NCI-H524 treated with DMSO at 0.1 percent for 48 hours (cell line): ENCODE data around the gene PLEKHM2.
"Not testable (repeated sequence)": the region's sequence is repeated elsewhere in the genome, so short reads cannot be mapped to it uniquely, and the experiment has no call there.

Experiments
- DNase-seq: peaks from one replicate; lab custom pipeline; 2025; lab: John Stamatoyannopoulos, UW

The PLEKHM2 gene

DNA sequence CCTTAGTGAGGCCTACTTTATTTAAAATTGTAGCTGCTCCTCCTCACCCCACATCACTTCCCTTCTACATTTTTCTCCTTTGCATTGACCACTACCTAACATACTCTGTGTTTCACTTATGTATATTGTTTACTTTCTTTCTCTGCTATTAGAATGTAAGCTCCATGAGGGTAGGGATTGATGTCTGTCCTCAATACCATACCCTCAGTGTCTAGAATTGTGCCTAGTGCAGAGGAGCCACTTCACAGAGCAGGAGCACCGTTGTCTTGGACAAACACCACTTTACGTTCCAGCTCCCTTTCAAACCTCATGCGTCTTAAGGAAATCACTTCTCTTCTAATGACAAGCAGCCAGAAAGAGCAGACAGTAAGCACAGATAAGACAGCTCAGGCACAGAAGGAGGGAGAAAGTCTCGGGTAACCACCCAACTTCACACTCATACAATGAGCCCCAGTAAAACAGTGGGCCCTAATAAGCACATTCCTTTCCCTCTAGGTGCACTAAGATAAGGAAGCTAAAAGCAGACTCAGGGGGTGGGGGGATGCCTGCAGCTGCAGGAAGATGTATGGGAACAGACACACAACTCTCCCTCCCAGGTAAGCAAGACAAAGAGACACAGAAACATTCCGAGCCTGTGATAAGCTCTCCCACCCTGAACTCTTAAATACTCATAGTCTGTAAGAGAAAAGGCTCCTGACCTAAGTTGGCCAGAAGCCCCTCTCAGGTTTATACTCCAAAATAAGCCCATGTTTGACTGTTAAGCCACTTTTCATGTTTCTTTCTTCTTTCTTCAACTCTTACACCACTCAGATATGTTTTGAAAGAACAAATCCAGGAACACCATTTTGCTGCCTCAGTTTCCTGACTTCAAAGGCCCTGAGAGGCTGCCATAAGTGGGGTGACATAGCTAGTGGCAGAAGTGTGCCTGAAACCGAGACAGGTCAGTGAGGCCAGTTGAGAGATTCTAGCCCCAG, 7.1 kb upstream of the PLEKHM2 start:
- DNase-seq, result no peak

- no peak for DNase-seq
These were observed 5.5 kb upstream of the PLEKHM2 start for GRCh38 chr1:15678578-15678977.

GRCh38 chr1:15680131-15680530, 4.0 kb upstream of the PLEKHM2 start:
- no peak for DNase-seq

DNA sequence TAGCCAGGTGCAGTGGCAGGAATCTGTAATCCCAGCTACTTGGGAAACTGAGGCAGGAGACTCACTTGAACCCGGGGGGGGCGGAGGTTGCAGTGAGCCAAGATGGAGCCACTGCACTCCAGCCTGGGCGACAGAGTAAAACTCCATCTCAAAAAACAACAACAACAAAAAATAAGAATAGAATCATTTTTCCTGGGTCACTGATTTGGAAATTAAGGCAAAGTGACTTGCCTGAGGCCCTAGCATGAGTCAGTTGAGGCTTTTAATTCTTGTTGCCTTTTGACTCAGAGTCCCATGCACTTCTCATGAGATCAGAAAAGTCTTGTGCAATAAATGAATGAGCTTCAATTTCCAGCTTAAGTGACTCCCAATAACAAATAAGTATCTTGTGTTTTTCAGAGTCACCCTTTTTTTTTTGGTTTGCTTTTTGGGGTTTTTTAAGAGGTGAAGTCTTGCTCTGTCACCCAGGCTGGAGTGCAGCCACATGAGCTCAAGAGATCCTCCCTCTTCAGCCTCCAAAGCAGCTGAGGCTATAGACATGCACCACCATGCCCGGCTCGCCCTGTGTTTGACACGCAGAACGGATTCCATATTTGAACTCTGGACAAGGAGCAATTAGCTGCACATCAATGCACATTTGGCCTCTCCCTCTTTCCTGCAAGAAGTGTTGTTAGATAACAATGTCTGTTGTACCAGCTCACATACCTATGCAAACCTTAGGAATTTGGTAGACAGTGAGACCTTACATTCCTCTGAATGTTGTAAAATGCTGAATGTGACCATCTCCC, 3.4 kb upstream of the PLEKHM2 start:
- DNase-seq, result no peak

- DNase-seq, result no peak
These were observed 2.5 kb upstream of the PLEKHM2 start for GRCh38 chr1:15681349-15682292.

- no peak for DNase-seq
These were observed 1.2 kb upstream of the PLEKHM2 start for GRCh38 chr1:15682936-15683341.

GRCh38 chr1:15683345-15684039, 628 bp upstream of the PLEKHM2 start:
- DNase-seq, result no peak

DNA sequence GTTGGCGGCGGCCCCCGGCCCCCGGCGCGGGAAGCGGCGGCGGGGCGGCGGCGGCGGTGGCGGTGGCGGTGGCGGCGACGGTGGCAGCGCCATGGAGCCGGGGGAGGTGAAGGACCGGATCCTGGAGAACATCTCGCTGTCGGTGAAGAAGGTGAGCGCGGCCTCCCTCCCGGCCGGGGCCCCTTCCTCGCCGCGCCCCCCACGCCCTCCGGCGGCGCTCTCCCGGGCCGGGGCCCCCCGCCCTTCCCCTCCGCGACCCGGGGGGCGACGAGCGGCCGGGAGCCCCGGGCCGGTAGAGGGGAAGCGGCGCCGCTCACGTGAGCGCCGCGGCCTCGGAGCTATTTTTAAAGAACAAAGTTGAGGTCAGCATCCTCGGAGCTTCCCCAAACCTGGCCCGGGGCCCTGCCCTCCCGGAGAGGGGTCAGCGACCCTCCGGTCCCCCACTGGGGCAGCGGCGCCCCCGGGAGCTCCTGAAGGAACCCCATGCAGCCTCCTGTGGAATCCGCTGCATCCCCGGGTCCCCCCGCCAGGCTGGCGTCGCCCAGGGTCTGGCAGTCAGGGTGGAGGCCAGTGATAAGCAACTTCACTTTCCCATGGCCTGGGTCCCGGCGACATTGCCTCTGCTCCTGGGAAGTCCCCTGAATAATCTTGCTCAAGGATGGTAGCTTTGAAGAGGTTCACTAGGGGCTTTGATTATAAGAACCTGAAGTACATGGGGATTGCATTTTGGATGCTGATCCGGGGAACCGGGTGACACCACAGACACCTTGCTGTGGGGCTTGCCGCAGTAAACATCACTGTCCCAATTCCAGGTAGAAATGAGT, 560 bp downstream of the PLEKHM2 start:
- DNase-seq, result no peak

DNA sequence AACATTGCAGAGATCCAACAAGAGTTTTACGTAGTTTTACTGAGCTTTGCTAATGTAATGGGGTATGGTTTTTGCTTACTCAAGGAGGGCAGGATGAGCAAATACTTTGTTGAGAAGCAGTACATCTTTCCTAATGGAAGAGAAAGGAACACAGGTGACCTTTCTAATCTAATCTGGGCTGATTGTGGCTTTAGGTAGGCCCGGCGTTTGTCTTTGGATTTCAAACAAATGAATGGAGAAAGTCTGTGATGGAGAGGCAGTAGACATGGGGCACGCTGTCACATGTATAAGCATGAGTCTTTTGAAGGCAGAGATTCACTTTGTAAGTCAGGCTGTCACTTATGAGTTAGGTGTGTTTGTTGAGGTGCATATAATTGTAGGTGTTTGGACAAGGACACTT, 1.7 kb downstream of the PLEKHM2 start:
- DNase-seq, result no peak

DNA sequence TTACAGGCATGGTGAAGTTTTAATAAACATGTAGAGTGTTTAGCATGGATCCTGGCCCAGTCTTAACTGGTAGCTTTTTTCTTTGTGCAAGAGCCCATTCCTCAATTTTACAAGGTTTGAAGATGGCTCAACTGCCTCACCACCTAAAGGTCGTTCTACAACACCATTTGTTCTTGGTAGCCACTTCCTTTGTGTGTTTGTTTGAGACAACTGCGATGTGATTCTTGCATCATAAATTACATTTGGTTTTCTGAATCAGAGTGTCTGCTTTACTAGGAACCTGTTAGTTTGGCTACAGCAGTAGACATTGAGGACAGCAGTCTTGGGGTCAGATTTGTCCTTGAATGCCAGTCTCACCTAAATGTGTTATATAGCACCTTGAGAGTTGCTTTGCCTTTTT, 3.3 kb downstream of the PLEKHM2 start:
- no peak for DNase-seq

DNA sequence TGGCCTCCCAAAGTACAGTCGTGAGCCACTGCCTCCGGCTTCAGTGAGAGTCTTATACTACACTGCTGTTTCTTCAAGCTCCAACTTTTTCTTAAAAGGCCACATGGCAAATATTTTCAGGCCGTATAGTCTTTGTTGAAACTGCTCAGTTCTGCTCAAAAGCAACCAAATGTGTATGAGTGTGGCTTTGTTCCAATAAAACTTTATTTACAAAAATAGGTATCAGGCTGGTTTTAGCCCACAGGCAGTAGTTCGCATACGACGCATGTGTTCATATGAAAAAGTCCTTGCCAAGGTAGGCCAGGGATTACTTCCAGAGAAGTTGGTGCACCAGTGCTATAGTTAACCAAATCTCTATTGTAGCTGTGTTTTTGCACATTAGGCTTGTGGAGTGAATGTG, 6.2 kb downstream of the PLEKHM2 start:
- no peak for DNase-seq

- DNase-seq, result no peak
These were observed 7.4 kb downstream of the PLEKHM2 start for GRCh38 chr1:15691434-15692032.

DNA sequence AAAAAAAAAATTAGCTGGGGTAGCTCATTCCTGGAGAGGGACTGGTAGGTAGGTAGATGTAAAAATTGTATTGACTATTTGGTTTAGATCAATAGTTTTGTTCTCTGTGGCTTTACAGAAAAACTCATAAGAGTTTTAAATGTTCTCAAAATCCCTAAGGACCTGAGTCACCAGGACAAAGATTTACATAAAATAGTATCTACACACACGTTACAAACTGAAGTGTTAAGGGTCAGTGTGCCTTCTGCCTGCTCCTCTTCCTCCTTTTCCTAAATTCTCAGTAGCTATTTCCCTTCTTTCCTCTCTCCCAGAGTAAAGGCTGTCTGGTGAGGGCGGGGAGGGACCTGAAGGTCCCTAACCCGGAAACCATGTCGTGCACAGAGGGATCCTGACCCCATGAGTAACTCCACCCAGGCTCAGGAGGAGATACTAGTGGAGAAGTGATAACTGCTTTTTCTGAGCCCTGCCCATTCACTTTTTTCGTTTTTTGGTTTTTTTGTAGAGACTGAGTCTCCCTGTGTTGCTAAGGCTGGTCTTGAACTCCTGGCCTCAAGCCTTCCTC, 8.1 kb downstream of the PLEKHM2 start:
- DNase-seq, result no peak

DNA sequence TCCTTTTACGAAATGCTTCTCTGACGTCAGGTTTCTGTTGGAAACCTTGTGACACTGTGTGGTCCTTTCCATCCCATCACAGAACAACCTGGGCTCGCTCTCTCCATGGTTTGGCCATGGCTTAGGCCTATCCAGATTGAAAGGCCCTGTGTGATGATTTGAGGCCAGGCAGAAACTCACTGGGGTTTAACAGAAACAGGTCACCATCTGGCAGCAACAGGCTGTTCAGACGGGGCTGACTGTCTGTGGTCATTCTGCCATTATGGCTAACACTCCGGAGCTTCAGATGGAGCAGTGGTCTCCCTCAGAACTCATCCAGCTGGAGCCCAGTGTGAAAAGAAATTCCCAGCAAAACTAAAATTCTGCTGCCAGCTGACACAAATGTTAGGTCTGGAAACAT, 9.3 kb downstream of the PLEKHM2 start:
- DNase-seq, result no peak

- no peak for DNase-seq
These were observed 12.9 kb downstream of the PLEKHM2 start for GRCh38 chr1:15696956-15697521.

- no peak for DNase-seq
These were observed 14.1 kb downstream of the PLEKHM2 start for GRCh38 chr1:15698201-15698600.

GRCh38 chr1:15699321-15699720, 15.2 kb downstream of the PLEKHM2 start:
- DNase-seq, result not testable (repeated sequence)

DNA sequence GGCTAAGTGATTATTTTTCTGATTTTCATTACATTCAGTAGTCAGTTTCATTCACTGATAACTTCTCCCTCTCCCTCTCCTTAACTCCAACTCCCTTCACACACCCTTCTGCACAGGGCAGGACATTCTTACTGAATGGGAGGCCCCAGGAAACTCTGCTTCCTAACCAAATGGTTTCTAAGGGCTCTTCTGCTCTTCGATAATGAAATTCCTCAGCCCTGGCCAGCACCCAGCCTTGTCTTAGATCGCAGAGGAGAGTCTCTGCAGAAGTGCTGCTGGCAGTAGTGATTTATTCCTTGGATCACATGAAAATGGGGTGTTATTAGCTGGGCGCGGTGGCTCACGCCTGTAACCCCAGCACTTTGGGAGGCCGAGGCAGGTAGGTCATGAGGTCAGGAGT, 16.4 kb downstream of the PLEKHM2 start:
- no peak for DNase-seq

DNA sequence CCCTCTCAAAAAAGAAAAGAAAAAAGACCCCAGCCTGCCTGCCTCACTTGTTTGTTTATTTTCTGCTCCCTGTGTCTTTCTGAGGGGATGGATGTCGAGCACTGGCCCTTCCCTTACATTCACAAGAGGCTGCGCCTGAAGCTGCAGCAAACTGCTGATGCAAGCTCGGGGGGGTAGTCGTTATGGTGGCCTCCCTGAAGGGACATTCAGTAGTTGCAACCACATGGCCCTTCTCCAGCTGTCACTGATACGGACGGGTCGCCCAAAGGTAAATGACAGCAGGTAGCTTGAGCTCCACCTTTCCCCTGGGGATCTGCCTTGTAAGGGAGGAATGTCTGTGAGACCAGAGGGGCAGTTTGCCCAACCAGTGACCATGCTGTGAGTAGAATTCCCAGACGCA, 17.7 kb downstream of the PLEKHM2 start:
- DNase-seq, result no peak
